SK-N-SH (cell line): Measurements from ENCODE around the gene ZIC2. TPM values are rescaled to one million over a fixed set of nuclear protein-coding genes. Genes with fewer than 3 reads are reported as not detected.

Source experiments
- CTCF ChIA-PET: fragments of 300-600, 350-600 bp; formaldehyde crosslinking; extraction: SDS; loops from one replicate; lab custom pipeline; 2021; lab: Yijun Ruan, JAX
- POLR2A ChIA-PET: fragments of 350-600 bp; sonication (Branson Sonifier 250); formaldehyde crosslinking; extraction: SDS; loops from one replicate; lab custom pipeline; 2020; ENCODE audit warnings: antibody characterized with exemption, inconsistent platforms; lab: Yijun Ruan, JAX
- DNase-seq: peaks from one replicate; pipeline ENCODE4 v3.0.0; 2012
- H2AFZ ChIP-seq: fragments of 200-600 bp; sonication (generic); 2 replicates; pipeline ENCODE4 v1.8.1; 2016; ENCODE audit warnings: antibody characterized with exemption, mild to moderate bottlenecking, low read depth
- H3F3A ChIP-seq: fragments of 200-600 bp; sonication (generic); replicated peaks from 2 replicates; pipeline ENCODE3; 2016; ENCODE audit warnings: antibody characterized with exemption, mild to moderate bottlenecking; ENCODE audit not compliant: insufficient read depth
- H3K27ac ChIP-seq, 2 experiments: fragments of 200-500 bp in 1 of 2; fragments of 200-600 bp in 1 of 2; sonication (Bioruptor generic) in 1 of 2; sonication (generic), shearing (Covaris generic) in 1 of 2; 2 replicates each; pipeline versions ENCODE4 v1.5.1 to v1.6.1; 2014 to 2016; ENCODE audit warnings: low read depth in 2 of 2, inconsistent platforms in 1 of 2, low read length in 1 of 2, mild to moderate bottlenecking in 1 of 2, mixed read lengths in 1 of 2
- H3K27me3 ChIP-seq: fragments of 200-600 bp; sonication (generic), shearing (Covaris generic); 2 replicates; pipeline ENCODE4 v1.6.1; 2016; ENCODE audit warnings: mixed run types; ENCODE audit not compliant: insufficient read depth
- H3K36me3 ChIP-seq, 2 experiments: fragments of 200-500 bp in 1 of 2; fragments of 200-600 bp in 1 of 2; sonication (Bioruptor generic) in 1 of 2; sonication (generic) in 1 of 2; replicated peaks in 1 of 2; 2 replicates each; pipeline versions ENCODE3 to v1.5.1; 2014 to 2016; ENCODE audit warnings: low read length in 1 of 2, mild to moderate bottlenecking in 1 of 2; ENCODE audit not compliant: insufficient read depth in 2 of 2, control insufficient read depth in 1 of 2
- H3K4me1 ChIP-seq, 2 experiments: fragments of 200-500 bp in 1 of 2; fragments of 200-600 bp in 1 of 2; sonication (Bioruptor generic) in 1 of 2; sonication (generic), shearing (Covaris generic) in 1 of 2; 2 replicates each; pipeline versions ENCODE4 v1.5.1 to v1.6.1; 2014 to 2016; ENCODE audit warnings: low read depth in 1 of 2, low read length in 1 of 2, mixed run types in 1 of 2; ENCODE audit not compliant: insufficient read depth in 2 of 2, control insufficient read depth in 1 of 2
- H3K4me2 ChIP-seq: fragments of 200-600 bp; sonication (generic), shearing (Covaris generic); 2 replicates; pipeline ENCODE4 v1.6.1; 2017; ENCODE audit warnings: mixed run types
- H3K4me3 ChIP-seq, 2 experiments: fragments of 200-500 bp in 1 of 2; fragments of 200-600 bp in 1 of 2; sonication (Bioruptor generic) in 1 of 2; sonication (generic), shearing (Covaris generic) in 1 of 2; 2 replicates each; pipeline versions ENCODE4 v1.5.1 to v1.8.1; 2014 to 2016; ENCODE audit warnings: low read depth in 2 of 2, inconsistent platforms in 1 of 2, low read length in 1 of 2, mild to moderate bottlenecking in 1 of 2, mixed read lengths in 1 of 2, moderate library complexity in 1 of 2
- H3K79me2 ChIP-seq: fragments of 200-600 bp; sonication (generic); 2 replicates; pipeline ENCODE4 v1.8.1; 2017; ENCODE audit warnings: mild to moderate bottlenecking; ENCODE audit not compliant: insufficient read depth
- H3K9ac ChIP-seq: fragments of 200-600 bp; sonication (generic); 2 replicates; pipeline ENCODE4 v1.6.1; 2017; ENCODE audit warnings: mixed run types
- H3K9me2 ChIP-seq: fragments of 200-600 bp; sonication (generic); 2 replicates; pipeline ENCODE4 v1.6.1; 2017; ENCODE audit warnings: mixed run types
- H3K9me3 ChIP-seq: fragments of 200-600 bp; sonication (generic); 2 replicates; pipeline ENCODE4 v1.6.1; 2017; ENCODE audit warnings: mixed run types, mild to moderate bottlenecking, moderate library complexity
- H4K20me1 ChIP-seq: fragments of 200-600 bp; sonication (generic); 2 replicates; pipeline ENCODE4 v1.6.1; 2017; ENCODE audit warnings: mild to moderate bottlenecking, mixed run types; ENCODE audit not compliant: insufficient read depth
- CHD2 ChIP-seq: fragments of 150-350 bp; IDR thresholded peaks from 2 replicates; pipeline ENCODE4 v1.6.1; 2018; ENCODE audit warnings: low read length; ENCODE audit not compliant: partially characterized antibody
- ELF1 ChIP-seq: IDR thresholded peaks from 2 replicates; pipeline ENCODE4 v1.4.0; 2012
- GABPA ChIP-seq: IDR thresholded peaks from 2 replicates; pipeline ENCODE4 v1.4.0; 2012; ENCODE audit warnings: low read depth, mild to moderate bottlenecking
- RAD21 ChIP-seq: IDR thresholded peaks from 2 replicates; pipeline ENCODE4 v1.6.1; 2012; ENCODE audit warnings: mild to moderate bottlenecking, low read length
- SIN3A ChIP-seq: IDR thresholded peaks from 2 replicates; pipeline ENCODE4 v1.6.1; 2012; ENCODE audit warnings: low read depth, mild to moderate bottlenecking, low read length, moderate library complexity, borderline replicate concordance
- SMC3 ChIP-seq: IDR thresholded peaks from 2 replicates; pipeline ENCODE4 v1.6.1; 2012; ENCODE audit warnings: low read depth, low read length, improper control_type of control experiment
- TCF12 ChIP-seq: IDR thresholded peaks from 2 replicates; pipeline ENCODE4 v1.4.0; 2012
- WGBS: methylation state at CpG from one replicate; pipeline ENCODE4 v1.1.6; 2017; ENCODE audit warnings: low lambda C conversion rate; 5-methylcytosine and 5-hydroxymethylcytosine counted together
- polyA plus RNA-seq, 3 experiments: library from polyadenylated mRNA; depleted of rRNA; stranded (reverse); fragments of >200 nt; gene quantifications; 2 replicates each; pipeline ENCODE4 v1.2.3, GENCODE V29; 2012
- TF ChIP-seq, protein P1 (sequence below): IDR thresholded peaks from 2 replicates; pipeline ENCODE4; 2012
- TF ChIP-seq, protein P2 (sequence below): fragments of 200-600 bp; sonication (generic); IDR thresholded peaks from 2 replicates; pipeline ENCODE4 v1.6.1; 2017; ENCODE audit warnings: antibody characterized with exemption, mild to moderate bottlenecking, moderate library complexity
- TF ChIP-seq, protein P3 (sequence below): IDR thresholded peaks from 2 replicates; pipeline ENCODE4 v1.6.1; 2012; ENCODE audit warnings: mild to moderate bottlenecking, low read depth, low read length, moderate library complexity
- TF ChIP-seq, protein P4 (sequence below): fragments of 150-350 bp; IDR thresholded peaks from 2 replicates; pipeline ENCODE4 v1.6.1; 2016; ENCODE audit warnings: mild to moderate bottlenecking, low read depth, low read length
- TF ChIP-seq, protein P5 (sequence below): IDR thresholded peaks from 2 replicates; pipeline ENCODE4 v1.4.0; 2012; ENCODE audit warnings: low read depth

Gene ZIC2
- polyA plus RNA-seq, 1 of the 3 experiments (the other 2 are of a cell fraction): not detected

DNA sequence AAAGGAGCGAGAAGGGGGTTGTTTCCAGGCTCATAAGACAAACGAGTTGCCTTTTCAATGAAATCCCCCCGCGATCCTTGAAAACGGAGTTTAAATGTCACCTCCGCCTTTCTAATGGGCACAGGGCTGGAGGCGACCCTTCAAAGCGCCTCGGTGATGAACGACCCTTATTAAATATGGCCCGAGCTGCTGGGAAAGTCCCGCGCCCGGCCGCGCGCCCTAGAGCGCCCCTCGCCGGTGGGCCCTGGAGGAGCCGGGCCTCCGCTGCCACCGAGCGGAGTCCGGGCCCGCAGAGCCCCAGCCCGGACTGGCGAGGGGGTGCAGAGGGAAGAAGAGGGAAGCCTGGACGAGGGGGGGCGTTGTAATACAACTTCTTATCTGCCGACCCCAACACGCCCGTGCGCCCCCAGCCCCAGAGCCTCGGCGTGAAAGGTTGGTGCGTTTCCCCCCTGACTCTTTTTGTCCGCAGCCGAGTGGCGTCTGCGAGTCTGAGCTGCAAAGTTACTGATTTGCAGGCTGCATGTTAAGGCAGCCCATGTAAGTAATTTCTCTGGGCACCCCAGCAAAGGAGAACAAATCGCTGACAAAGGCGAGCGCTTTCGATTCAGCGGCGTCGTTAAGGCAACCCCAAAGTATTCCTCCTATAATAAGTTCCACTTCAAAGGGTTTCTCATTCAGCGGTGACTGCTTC, 21.9 kb upstream of the ZIC2 start:
- H3K9me3 ChIP-seq: no peaks in the 10 kb centered on the region
- ChIA-PET CTCF (interaction anchor here (1.3 kb wide), 1 partner anchor 304 kb away, joined by 4 read pairs; no protein-coding TSS in a partner anchor), POLR2A (no interaction called here)
- peaks cover 82% of the 10 kb centered on the region for H3K27me3 ChIP-seq
- no peaks in the 10 kb centered on the region for H3F3A ChIP-seq
- H3K79me2 ChIP-seq: no peaks in the 10 kb centered on the region
- H3K4me3 ChIP-seq: 0 out of 4 replicates have a peak overlapping the region, but pooled peaks of 1 of the 2 experiments have one; percentile 8
- TF ChIP-seq GABPA: no peak
- no peak for TF ChIP-seq CHD2
- TF ChIP-seq, protein P1, sequence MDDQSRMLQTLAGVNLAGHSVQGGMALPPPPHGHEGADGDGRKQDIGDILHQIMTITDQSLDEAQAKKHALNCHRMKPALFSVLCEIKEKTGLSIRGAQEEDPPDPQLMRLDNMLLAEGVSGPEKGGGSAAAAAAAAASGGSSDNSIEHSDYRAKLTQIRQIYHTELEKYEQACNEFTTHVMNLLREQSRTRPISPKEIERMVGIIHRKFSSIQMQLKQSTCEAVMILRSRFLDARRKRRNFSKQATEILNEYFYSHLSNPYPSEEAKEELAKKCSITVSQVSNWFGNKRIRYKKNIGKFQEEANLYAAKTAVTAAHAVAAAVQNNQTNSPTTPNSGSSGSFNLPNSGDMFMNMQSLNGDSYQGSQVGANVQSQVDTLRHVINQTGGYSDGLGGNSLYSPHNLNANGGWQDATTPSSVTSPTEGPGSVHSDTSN: no peak
- TF ChIP-seq, protein P2, sequence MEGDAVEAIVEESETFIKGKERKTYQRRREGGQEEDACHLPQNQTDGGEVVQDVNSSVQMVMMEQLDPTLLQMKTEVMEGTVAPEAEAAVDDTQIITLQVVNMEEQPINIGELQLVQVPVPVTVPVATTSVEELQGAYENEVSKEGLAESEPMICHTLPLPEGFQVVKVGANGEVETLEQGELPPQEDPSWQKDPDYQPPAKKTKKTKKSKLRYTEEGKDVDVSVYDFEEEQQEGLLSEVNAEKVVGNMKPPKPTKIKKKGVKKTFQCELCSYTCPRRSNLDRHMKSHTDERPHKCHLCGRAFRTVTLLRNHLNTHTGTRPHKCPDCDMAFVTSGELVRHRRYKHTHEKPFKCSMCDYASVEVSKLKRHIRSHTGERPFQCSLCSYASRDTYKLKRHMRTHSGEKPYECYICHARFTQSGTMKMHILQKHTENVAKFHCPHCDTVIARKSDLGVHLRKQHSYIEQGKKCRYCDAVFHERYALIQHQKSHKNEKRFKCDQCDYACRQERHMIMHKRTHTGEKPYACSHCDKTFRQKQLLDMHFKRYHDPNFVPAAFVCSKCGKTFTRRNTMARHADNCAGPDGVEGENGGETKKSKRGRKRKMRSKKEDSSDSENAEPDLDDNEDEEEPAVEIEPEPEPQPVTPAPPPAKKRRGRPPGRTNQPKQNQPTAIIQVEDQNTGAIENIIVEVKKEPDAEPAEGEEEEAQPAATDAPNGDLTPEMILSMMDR: peak; percentile 36
- no peak overlapping the region for H3K9ac ChIP-seq
- no peak for DNase-seq
- no peaks in the 10 kb centered on the region for H3K36me3 ChIP-seq
- H3K4me2 ChIP-seq: peak overlapping the region; percentile 61
- WGBS: 8% methylated on average over 27 of the region's 49 CpGs
- peaks cover 0 to 5% of the 10 kb centered on the region in 2 experiments; a peak in 1 of 4 replicates for H3K4me1 ChIP-seq
- no peak overlapping the region for H2AFZ ChIP-seq
- no peak overlapping the region for H3K27ac ChIP-seq
- no peaks in the 10 kb centered on the region for H4K20me1 ChIP-seq
- H3K9me2 ChIP-seq: no peaks in the 10 kb centered on the region

DNA sequence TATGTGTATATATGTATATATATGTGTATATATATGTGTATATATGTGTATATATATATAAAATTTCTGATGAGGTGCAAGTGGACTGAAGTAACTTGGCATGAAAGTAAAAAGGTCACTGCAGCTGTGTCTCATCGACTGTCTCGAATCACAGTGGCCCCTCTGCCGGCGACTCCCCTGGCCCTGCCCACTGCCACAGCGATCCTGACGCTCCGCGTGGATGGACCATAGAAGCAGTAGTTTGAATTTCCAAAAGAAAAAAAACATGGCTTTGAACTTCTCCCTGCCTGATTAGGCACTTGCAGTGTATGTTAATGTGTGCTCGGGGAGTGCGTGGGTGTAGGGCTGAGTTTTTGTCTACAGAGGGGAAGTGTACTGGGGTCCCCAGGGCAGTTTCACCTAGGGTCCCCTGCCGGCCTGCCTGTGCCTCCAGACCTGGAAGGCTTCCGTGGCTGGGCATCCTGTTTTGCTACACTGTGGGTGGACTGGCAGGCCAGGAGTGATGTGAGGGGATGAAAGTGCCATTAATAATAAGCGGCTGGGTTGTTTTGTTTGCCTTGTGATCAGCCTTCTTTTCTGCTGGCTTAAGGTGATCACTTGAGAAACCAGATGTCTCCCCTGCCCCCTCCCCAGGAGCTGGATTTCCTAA, 20.8 kb upstream of the ZIC2 start:
- Histone ChIP-seq H3K9me3 (no peaks in the 10 kb centered on the region), H3K4me2 (no peak overlapping the region), H4K20me1 (no peaks in the 10 kb centered on the region), H3K27me3 (peaks cover 78% of the 10 kb centered on the region), H3K9ac (no peak overlapping the region), H3K4me1 (peaks cover 0 to 4% of the 10 kb centered on the region in 2 experiments; a peak in 1 of 4 replicates), H3K9me2 (no peaks in the 10 kb centered on the region), H3F3A (no peaks in the 10 kb centered on the region), H3K27ac (no peak overlapping the region), H2AFZ (no peak overlapping the region), H3K36me3 (no peaks in the 10 kb centered on the region), H3K79me2 (no peaks in the 10 kb centered on the region), H3K4me3 (no peak overlapping the region)
- DNase-seq: no peak
- 14% methylated on average over 12 of the region's 13 CpGs for WGBS
- CTCF ChIA-PET: interaction anchor here (1.3 kb wide), 1 partner anchor 305 kb away, joined by 4 read pairs; no protein-coding TSS in a partner anchor
- POLR2A ChIA-PET: no interaction called here
- TF ChIP-seq SMC3: no peak
- TF ChIP-seq CHD2: no peak
- TF ChIP-seq SIN3A: no peak
- no peak for TF ChIP-seq RAD21
- TF ChIP-seq, protein P3, sequence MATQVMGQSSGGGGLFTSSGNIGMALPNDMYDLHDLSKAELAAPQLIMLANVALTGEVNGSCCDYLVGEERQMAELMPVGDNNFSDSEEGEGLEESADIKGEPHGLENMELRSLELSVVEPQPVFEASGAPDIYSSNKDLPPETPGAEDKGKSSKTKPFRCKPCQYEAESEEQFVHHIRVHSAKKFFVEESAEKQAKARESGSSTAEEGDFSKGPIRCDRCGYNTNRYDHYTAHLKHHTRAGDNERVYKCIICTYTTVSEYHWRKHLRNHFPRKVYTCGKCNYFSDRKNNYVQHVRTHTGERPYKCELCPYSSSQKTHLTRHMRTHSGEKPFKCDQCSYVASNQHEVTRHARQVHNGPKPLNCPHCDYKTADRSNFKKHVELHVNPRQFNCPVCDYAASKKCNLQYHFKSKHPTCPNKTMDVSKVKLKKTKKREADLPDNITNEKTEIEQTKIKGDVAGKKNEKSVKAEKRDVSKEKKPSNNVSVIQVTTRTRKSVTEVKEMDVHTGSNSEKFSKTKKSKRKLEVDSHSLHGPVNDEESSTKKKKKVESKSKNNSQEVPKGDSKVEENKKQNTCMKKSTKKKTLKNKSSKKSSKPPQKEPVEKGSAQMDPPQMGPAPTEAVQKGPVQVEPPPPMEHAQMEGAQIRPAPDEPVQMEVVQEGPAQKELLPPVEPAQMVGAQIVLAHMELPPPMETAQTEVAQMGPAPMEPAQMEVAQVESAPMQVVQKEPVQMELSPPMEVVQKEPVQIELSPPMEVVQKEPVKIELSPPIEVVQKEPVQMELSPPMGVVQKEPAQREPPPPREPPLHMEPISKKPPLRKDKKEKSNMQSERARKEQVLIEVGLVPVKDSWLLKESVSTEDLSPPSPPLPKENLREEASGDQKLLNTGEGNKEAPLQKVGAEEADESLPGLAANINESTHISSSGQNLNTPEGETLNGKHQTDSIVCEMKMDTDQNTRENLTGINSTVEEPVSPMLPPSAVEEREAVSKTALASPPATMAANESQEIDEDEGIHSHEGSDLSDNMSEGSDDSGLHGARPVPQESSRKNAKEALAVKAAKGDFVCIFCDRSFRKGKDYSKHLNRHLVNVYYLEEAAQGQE: no peak
- no peak for TF ChIP-seq ELF1
- no peak for TF ChIP-seq TCF12
- TF ChIP-seq, protein P4, sequence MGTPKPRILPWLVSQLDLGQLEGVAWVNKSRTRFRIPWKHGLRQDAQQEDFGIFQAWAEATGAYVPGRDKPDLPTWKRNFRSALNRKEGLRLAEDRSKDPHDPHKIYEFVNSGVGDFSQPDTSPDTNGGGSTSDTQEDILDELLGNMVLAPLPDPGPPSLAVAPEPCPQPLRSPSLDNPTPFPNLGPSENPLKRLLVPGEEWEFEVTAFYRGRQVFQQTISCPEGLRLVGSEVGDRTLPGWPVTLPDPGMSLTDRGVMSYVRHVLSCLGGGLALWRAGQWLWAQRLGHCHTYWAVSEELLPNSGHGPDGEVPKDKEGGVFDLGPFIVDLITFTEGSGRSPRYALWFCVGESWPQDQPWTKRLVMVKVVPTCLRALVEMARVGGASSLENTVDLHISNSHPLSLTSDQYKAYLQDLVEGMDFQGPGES: no peak
- TF ChIP-seq, protein P5, sequence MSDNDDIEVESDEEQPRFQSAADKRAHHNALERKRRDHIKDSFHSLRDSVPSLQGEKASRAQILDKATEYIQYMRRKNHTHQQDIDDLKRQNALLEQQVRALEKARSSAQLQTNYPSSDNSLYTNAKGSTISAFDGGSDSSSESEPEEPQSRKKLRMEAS: no peak
- TF ChIP-seq, protein P1: no peak
- TF ChIP-seq, protein P2: no peak
